ENCODE data around the gene TMPRSS9. TPM values are rescaled to one million over a fixed set of nuclear protein-coding genes. Genes with fewer than 3 reads are reported as not detected.
A peak's percentile ranks its signal among the peaks of the same experiment; 100 is the strongest.
"Not testable (repeated sequence)": the region's sequence is repeated elsewhere in the genome, so short reads cannot be mapped to it uniquely, and the experiment has no call there.

The TMPRSS9 gene
- total RNA-seq, 1 donor from 2014 or later = 0.31 TPM

DNA sequence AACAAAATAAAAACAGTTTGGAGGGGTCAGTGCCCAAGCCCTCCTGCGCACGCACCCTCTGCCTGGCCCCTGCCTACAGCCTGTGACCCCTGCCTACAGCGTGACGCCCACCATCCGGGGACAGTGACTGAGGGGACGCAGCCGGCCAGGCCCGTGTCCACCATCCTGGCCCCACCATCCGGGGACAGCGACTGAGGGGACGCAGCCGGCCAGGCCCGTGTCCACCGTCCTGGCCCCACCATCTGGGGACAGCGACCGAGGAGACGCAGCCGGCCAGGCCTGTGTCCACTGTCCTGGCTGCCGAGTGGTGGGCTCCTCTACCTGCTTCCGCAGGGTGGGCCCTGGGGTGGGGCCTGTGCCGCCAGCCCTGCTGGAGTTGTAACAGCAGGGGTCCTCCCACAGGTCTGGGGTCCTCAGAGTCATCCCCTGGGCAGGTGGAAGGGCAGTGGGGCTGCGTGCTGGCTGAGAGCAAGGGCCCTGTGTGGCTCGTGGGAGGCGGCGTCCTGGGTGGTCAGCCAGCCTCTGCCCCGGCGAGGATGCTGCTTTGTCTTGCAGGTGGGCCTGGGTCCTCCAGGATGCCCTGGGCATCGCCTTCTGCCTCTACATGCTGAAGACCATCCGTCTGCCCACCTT lies 17.3 kb upstream of the TMPRSS9 start:
- no peak for DNase-seq

DNA sequence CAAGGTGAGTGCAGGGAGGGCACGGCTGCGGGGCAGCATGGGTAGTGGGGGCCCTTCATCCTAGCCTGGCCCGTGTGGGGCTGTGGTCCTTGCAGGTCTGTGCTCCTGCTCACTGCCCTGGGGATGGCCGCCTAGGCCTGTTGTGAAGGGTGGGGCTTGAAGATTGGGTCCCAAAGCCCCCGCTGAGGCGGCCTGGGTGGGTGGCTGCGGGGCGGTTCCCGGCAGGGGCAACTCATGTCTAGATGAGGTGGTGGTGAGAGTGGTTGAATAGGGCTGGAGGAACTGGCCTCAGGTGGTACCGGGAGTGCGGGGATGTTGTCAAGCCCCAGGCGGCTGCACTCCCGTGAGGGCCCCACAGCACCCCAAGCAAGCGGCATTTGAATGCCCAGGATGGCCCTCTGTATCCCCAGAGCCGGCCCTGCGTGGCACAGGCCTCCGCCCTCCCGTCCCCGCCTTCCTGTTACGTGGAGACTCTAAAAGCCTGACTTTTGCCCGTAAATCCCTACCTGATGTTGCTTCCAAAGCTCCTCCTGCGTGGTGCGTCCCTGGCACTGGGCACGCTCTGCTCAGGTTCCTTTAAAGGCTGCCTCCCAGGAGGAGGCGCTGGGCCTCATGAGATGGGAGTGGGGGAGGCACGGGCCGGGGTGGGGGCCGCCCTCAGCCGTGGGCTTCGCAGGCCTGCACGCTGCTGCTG lies 16.6 kb upstream of the TMPRSS9 start:
- no peak for DNase-seq

DNA sequence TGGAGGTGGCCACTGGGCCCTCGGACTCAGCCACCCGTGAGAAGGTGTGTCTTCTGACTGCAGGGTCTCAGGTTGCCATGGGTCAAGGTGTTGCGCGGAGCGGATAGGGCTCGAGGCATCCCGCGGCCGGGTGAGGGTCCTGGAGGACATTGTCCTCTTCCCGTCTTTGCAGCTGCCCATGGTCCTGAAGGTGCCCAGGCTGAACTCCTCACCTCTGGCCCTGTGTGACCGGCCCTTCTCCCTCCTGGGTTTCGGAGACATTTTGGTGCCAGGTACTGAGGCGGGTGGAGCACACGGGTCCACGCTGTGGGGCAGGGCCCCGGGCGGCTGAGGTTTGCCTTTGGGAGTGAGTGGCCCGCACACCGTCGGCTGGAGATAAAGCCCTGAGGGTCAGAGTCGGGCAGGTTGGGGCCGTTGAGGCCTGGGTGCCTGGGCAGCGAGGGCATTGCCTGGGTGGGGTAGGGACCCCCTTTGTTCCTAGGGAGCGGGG lies 15.6 kb upstream of the TMPRSS9 start:
- no peak for DNase-seq

DNA sequence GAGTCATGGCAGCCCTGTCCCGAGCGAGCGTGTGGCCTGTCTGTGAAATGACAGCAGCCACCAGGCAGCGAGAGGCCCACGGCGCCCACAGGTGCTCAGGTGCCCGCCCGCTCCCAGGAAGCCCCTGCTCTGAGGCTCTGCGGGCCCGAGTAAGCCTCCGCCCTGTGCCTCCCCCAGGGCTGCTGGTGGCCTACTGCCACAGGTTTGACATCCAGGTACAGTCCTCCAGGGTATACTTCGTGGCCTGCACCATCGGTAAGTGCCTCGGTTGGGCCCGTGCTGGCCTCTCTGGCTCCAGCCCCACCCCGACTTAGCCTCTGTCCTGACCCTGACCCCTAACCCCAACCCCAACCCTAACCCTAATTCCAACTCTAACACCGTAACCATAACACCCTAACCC lies 15.0 kb upstream of the TMPRSS9 start:
- no peak for DNase-seq

DNA sequence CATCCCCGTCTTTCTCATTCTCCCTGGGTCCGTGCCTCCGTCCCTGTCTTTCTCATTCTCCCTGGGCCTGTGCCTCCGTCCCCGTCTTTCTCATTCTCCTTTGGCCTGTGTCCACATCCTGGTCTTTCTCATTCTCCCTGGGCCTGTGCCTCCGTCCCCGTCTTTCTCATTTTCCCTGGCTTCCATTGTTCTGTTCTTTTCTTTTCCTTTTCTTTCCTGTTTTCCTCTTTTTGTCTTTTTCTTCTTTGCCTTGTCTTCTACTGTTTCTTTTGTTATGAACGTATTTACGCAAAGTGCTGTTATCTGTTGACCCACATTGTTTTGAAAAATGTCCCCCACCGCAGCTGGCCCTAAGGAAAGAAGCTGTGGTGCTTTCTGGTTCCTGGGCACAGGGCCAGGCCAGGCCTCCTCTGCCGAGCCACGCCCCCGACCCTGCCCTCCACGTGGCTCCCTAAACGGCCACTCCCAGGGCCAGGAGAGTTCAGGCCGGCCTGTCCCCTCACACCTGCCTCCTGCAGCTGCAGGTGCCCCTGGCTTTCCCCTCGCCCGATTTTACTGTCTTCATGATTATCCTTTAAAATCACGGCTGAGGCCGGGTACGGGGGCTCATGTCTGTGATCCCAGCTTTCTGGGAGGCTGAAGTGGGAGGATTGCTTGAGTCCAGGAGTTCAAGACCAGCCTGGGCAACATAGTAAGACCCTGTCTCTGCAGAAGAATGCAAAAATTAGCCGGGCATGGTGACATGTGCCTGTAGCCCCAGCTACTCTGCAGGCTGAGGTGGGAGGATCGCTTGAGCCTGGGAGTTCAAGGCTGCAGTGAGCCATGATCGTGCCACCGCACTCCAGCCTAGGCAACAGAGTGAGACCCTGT lies 14.0 kb upstream of the TMPRSS9 start:
- peak; percentile 37 for DNase-seq

DNA sequence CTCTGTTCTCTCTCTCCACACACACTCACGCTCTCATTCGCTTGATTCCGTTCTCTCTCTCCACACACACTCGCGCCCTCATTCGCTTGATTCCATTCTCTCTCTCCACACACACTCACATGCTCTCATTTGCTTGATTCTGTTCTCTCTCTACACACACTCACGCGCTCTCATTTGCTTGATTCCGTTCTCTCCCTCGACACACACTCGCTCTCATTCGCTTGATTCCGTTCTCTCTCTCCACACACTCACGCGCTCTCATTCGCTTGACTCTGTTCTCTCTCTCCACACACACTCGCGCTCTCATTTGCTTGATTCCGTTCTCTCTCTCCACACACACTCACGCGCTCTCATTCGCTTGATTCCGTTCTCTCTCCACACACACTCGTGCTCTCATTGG lies 10.2 kb upstream of the TMPRSS9 start:
- not testable (repeated sequence) for DNase-seq

DNA sequence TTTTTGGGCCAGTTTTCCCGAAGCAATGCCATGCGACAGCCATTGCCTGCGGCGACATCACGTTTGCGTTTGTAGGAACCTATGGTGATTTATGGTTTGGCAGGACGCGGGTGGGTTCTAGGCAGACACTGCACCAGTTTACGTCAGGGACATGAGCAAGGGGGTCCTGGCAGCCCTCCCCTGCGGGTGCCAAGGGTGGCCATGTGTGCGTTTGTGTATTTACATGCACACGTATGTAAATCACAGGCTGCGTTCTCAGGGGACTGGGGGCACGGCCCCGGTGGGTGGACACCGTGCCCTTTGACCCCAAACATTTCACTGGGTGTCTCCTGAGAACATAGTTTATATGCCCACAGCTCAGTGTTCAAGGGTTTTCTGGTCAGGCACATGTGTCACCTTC lies 9.4 kb upstream of the TMPRSS9 start:
- no peak for DNase-seq

DNA sequence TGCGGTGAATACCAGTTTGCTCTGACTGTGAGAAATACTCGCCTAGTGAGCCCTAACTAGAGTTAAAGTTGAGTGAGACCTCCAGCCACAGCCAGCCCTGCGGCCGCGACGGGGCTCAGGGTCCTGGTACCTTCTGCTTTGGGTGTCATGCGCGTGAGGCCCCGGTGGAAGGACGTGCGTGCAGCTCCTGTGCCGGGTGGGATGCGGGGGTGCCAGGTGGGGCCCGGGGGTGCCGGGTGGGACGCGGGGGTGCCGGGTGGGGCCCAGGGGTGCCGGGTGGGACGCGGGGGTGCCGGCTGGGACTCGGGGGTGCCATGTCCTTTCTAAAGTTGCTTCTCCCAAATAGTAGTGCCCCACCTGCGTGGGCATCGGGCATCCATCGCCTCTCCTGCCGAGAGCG lies 8.5 kb upstream of the TMPRSS9 start:
- no peak for DNase-seq

DNA sequence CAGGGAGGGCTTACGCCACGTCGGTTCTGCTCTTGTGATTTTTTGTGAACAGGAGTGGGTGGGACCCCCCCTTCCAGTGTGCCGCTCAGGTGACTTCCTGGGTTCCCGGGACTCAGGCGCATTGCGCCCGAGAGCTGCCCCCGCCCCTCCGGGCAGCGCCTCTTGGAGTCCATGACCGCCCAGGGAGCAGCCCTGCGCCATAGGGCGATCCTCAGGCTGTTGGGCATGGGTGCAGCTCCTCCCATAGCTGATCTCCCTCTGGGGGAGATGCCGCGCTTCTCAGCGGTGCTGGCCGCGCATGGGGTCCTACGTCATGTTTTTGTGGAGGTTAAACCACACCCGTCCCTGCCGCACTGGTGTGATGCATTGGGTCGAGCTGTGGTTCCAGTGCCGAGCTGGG lies 7.9 kb upstream of the TMPRSS9 start:
- DNase-seq = no peak

DNA sequence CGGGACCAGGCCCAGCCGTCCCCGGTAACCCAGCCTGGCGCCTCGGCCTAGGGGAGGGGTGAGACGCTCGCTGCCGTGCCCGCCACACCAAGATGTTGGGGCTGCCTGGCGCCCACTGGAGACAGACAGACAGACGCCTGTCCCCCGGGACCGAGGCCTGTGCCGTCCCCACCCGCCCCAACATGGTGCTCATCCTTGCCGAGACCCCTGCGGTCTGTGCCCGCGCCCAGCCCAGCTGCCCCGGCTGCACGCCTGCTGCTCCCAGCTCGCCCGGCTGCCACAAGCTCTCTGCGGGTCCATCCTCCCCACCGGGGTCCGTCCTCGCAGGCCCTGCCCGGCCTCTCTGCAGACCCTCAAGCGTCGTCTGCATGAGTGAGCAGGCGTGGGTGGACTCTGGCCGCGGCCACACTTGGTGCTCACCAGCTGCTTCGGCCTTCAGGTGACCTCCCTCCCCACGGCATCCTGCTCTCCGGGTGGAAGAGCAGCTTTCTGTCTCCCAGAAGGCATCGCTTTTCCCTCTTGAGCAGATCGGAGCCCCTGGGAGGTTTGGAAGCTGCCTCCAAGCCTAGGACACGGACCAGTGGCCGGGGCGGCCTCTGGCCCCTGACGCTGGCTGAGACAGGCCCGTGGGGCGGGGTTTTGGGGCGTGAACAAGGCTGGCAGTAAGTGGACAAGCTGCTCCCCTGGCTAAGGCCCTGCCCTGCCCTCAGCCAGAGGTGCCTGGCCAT lies 6.7 kb upstream of the TMPRSS9 start:
- no peak for DNase-seq

DNA sequence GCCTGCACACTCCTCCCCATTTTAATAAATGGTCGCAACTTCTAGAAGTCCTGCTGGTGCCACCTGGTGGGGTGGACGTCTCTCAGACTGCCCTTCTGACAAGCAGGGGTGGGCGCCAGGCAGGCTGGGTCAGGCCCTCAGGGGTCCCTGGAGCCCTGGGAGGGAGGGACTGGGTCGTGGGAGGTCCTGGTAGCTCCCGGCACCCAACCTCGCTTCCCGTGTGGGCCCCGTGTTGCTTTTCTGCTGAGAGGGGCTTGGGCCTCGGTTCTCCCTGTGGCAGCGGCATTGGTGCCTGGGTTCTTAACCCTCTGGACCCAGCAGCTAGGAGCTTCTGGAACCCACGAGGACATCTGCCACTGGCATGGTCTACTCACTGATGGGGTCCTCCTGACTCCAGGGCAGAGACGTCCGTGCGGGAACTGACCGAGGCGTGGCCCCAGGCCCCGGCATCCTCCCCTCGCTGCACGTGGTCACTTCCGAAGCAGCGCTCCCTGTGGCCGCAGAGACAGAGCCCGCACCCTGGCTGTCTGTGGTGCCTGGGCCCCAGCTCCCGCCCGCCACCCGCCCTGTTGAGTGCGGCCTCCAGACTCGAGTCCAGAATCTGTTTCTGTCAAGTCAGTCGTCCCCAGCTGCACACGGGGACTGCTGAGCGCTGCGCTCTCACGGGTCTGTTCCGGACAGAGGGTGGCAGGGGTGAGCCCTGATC lies 6.0 kb upstream of the TMPRSS9 start:
- DNase-seq = no peak

DNA sequence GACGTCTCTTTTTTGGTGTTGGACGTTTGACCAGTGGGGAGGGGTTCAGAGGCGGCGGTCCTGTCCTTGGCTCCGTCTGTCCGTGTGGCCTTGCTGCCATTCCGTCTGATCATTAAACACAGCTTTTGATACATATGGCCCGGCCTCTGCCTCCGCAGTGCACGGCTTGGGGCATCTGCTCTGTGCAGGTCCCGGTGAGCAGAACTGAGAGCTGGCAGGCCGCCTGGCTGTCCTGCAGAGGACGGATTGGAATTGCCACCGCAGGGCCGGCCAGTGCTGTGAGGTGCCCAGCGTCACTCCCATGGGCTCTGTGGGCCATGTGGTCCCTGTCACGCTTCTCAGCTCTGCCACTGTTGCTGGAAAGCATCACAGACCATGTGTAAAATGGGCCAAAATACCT lies 5.4 kb upstream of the TMPRSS9 start:
- no peak for DNase-seq

DNA sequence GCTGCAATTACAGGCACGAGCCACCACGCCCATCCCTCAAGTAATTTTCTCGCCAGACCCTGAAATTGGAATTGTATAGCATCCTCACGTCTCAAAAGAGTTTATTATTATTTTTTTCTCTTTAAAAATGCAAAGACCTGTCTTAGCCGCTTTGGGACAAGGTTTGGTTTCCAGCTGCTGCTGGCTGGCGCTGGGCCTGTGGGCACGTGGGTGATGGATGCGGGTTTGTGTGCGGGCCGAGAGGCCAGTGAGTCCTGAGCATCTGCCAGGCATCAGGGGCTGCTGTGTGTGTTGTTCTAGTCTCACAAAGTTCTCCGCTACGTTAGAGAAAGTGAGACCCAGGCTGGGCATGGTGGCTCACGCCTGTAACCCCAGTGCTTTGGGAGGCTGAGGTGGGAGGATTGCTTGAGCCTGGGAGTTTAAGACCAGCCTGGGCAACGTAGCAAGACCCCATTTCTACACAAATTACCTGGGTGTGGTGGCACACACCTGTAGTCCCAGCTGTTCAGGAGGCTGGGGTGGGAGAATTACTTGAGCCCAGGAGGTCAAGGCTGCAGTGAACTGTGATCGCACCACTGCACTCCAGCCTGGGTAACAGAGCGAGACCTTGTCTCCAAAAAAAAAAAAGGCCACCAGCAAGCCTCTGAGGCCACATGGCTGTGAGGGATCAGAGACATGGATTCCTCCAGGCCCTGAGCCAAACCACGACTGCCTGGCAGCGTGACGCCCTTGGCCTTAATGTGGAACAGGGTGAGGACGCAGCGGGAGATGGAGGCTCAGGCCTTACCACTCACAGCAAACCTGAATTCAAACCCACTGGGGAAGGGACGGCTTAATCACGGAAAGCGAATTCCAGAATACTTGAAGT lies 4.7 kb upstream of the TMPRSS9 start:
- no peak for DNase-seq

DNA sequence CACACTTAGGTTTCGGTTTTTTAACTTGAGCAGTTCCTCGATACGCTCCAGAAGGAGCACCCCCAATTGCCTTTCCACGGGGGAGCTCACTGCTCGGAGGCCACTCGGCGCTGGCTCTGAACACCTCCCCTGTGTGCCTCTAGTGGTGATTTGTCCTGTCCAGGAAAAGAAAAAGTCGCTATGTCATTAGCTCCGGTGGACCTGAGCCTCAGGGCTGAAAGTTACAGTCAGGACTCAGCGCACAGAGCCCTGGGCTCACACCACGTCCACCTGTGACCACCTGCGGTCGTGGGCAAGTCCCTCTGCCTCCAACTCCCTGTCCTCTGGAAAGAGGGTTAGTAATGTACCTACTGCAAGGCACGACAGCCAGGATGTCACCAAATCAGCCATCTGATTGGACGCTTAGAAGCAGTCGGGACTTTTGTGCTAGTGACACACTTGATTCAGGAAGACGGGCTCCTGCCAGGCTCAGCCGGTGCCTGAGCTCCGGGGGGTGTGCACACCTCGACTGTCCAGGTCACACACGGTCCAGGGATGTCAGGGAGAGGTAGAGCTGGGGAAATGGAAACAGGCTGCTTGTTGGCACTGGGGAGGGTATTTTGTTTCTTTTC lies 3.9 kb upstream of the TMPRSS9 start:
- no peak for DNase-seq

DNA sequence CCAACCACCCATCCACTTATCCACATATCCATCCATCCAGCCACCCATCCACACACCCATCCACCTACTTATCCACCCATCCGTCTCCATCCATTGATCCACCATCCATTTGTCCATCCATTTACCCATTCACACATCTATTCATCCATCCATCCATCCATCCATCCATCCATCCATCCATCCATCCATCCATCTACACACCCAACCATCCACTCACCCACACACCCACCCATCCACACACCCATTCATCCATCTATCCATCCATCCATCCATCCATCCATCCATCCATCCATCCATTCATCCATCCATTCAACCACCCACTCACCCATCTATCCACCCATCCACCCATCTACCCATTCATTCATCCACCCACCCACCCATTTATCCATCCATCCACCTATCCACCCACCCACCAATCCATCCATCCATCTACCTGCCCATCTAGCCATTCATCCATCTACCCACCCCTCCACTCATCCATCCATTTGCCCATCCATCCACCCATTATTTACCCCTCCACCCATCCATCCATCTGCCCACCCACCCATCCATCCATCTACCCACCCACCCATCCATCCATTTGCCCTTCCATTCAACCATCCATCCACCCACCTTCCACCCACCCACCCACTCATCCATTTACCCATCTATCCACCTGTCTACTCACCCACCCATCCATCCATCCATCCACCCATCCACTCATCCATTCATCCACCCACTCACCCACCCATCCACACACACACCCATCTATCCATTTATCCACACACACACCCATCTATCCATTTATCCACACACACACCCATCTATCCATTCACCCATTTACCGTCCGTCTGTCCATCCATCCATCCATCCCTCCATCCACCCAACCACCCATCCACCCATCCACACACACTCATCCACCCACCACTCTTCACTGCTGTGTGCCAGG lies 2.5 kb upstream of the TMPRSS9 start:
- no peak for DNase-seq

DNA sequence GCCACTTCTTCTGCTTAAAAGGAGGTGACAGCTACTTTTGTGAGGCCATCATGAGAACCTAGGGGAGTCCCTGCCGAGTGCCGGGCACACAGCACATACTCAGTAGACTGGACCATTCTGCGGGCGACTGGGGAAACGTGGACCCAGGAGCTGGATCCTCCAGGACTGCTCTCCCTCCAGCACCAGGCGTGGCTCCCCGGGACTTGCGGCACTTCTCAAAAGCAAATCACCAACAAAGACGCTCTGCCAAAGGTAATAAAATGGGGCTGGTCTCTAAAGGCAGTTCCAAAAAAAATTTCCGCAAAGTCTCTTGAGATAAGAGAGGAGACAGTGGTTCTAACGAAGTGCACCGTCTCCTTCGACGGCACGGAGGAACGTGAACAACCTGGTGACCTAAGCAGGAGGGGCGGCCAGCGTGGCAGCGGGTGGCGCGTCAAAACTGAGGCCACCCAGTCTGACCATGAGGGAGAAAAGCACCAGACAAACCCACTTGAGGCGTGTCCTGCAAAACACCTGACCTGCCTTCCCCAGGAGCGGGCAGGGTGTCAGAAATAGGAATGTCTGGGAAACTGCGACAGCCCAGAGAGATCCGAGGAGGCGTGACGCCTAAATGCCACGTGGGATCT lies 1.4 kb upstream of the TMPRSS9 start:
- DNase-seq = no peak

DNA sequence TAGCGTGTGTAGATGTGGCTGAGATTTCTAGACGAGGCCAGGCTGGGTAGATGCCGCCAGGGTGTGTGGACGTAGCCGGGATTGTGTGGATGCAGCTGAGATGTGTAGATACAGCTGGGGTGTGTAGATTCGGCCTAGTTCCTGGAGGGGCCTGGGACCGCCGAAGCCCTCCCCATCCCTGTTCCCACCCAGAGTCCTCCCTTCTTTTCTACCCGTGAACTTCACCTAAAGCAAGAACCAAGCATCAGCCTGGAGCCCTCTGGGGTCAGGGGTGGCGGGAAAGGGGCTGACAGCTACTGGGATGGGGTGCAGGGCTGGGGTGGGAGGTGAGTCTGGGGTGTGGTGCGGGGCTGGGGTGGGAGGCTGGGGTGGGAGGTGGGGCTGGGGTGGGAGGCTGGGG lies 768 bp downstream of the TMPRSS9 start:
- no peak for DNase-seq

DNA sequence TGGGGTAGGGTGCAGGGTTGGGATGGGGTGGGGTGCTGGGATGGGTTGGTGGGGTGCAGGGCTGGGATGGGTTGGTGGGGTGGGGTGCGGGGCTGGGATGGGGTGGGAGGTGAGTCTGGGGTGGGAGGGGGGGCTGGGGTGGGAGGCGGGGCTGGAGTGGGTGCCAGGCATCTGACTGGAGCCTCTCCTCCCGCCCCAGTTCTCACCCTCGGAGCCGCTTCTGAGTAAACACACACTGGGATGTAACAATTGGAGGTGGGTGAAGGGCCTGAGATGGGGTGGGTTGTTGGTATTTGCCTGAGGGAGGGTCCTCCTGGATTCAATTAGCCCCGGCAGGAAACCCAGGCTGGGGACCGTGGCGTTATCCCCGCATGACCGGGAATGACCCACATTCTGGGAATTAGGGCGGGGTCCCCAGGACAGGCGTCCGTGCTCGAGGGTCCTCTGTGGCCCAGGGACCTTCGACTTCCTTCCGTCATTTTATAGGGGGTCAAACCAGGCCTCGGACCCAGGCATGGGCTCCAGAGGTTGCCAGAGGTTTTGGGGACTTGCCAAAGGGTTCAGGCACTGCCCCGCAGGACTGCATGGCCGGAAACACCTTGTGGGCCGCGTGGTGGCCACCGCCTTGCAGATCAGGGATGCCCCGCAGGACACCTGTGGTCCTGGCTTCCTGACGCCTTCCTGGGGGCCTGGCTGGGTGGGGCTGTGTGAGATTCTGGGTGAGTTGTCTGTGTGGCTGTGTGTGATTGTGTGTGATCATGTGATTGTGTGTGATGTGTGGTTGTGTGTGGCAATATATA lies 1.4 kb downstream of the TMPRSS9 start:
- no peak for DNase-seq

Data from tongue (tissue), 2 donors.